OCI-LY7 (cell line): Measurements from ENCODE around the gene ZNF799.

Experiments
- EZH2phosphoT487 ChIP-seq: fragments of 200-600 bp; sonication (generic); IDR thresholded peaks from 2 replicates; pipeline ENCODE4 v1.6.1; 2018; ENCODE audit warnings: low read depth, borderline replicate concordance, mild to moderate bottlenecking, mixed run types, antibody characterized with exemption, low read length, moderate library complexity, mixed read lengths
- TF ChIP-seq, protein P1 (sequence below): fragments of 200-600 bp; sonication (generic); conservative IDR thresholded peaks from 2 replicates; pipeline ENCODE4 v1.5.1; 2014; ENCODE audit warnings: mild to moderate bottlenecking, antibody characterized with exemption, low read length, moderate library complexity, mixed read lengths

DNA sequence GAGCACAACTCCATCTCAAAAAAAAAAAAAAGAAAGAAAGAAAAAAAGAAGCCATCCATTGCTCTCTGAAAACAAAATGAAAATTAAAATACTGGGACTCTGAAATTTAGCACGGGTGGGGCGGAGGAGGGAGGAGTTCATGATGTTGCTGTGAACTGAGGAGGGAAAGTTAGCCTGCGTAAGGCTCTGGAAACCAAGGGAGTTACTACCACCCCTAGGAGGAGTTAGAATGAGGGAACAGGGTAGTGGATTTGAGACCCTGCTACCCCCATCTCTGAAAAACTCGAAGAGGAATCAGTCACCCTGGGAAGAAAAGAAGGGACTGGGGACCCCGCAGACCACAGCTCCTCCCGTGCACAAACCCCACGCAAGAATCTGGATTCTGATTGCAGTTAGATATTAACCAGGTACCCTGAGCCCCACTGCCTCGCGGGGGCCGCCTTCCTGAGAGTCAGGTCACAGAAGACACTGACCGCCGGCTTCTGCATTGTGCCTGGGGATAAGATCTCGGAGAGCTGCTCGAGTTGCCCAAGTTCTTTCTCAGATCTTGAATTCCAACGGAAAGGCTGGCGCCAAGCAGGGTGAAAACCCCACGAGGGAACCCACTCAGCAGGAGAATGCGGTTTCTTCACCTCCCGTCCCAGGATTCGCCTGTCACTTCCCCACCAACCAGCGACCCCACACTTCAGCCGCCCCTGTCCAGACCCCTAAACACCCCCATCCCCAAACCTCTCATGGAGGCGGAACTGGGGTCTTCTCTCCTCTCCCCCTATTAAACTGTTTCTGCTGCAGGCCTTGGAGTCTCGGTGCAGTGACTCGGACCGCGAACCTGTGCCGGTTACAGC is 36.5 kb downstream of the ZNF799 start:
- TF ChIP-seq, protein P1, sequence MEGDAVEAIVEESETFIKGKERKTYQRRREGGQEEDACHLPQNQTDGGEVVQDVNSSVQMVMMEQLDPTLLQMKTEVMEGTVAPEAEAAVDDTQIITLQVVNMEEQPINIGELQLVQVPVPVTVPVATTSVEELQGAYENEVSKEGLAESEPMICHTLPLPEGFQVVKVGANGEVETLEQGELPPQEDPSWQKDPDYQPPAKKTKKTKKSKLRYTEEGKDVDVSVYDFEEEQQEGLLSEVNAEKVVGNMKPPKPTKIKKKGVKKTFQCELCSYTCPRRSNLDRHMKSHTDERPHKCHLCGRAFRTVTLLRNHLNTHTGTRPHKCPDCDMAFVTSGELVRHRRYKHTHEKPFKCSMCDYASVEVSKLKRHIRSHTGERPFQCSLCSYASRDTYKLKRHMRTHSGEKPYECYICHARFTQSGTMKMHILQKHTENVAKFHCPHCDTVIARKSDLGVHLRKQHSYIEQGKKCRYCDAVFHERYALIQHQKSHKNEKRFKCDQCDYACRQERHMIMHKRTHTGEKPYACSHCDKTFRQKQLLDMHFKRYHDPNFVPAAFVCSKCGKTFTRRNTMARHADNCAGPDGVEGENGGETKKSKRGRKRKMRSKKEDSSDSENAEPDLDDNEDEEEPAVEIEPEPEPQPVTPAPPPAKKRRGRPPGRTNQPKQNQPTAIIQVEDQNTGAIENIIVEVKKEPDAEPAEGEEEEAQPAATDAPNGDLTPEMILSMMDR: no peak
- no peak for TF ChIP-seq EZH2phosphoT487
